NCI-H1694 (cell line): ENCODE results near the gene SHC4.
"Not testable (repeated sequence)": the region's sequence is repeated elsewhere in the genome, so short reads cannot be mapped to it uniquely, and the experiment has no call there.

Source experiments
- DNase-seq: peaks from one replicate; lab custom pipeline; 2025; lab: John Stamatoyannopoulos, UW

The SHC4 gene

GRCh38 chr15:48880070-48880634, 83.6 kb downstream of the SHC4 start:
- DNase-seq: no peak

GRCh38 chr15:48877630-48878595, 85.8 kb downstream of the SHC4 start, which contains the start of gene EID1:
Gene EID1, plus strand, starts transcription at chr15:48878134. Its CDS starts 43 bp downstream, at chr15:48878177.
- peak; percentile 79 for DNase-seq

- no peak for DNase-seq
Measured at GRCh38 chr15:48876057-48876456, 87.7 kb downstream of the SHC4 start.

GRCh38 chr15:48875241-48875960, 88.3 kb downstream of the SHC4 start:
- DNase-seq: no peak

GRCh38 chr15:48872632-48873031, 91.1 kb downstream of the SHC4 start:
- DNase-seq: no peak

- DNase-seq: no peak
Measured at GRCh38 chr15:48871542-48871941, 92.2 kb downstream of the SHC4 start.

- no peak for DNase-seq
Measured at GRCh38 chr15:48869966-48870365, 93.8 kb downstream of the SHC4 start.

- DNase-seq: no peak
Measured at GRCh38 chr15:48868536-48868935, 95.2 kb downstream of the SHC4 start.

GRCh38 chr15:48868023-48868422, 95.7 kb downstream of the SHC4 start:
- no peak for DNase-seq

GRCh38 chr15:48866141-48866563, 97.6 kb downstream of the SHC4 start:
- DNase-seq: peak; percentile 38

GRCh38 chr15:48865370-48866079, 98.2 kb downstream of the SHC4 start:
- no peak for DNase-seq

GRCh38 chr15:48862705-48863104, 101.0 kb downstream of the SHC4 start:
- DNase-seq: no peak

GRCh38 chr15:48861813-48862431, 101.8 kb downstream of the SHC4 start:
- DNase-seq: peak; percentile 57

GRCh38 chr15:48859426-48859825, 104.3 kb downstream of the SHC4 start:
- DNase-seq: no peak

GRCh38 chr15:48858401-48858800, 105.3 kb downstream of the SHC4 start:
- peak; percentile 31 for DNase-seq

GRCh38 chr15:48856942-48857341, 106.8 kb downstream of the SHC4 start:
- no peak for DNase-seq

- no peak for DNase-seq
Measured at GRCh38 chr15:48855501-48856440, 107.9 kb downstream of the SHC4 start.

- DNase-seq: not testable (repeated sequence)
Measured at GRCh38 chr15:48854434-48854833, 109.3 kb downstream of the SHC4 start.

GRCh38 chr15:48851956-48852355, 111.8 kb downstream of the SHC4 start:
- no peak for DNase-seq

GRCh38 chr15:48850648-48851047, 113.1 kb downstream of the SHC4 start:
- no peak for DNase-seq
